ENCODE results near the gene GABPB2.
A peak's percentile ranks its signal among the peaks of the same experiment; 100 is the strongest.

GABPB2 gene

DNA sequence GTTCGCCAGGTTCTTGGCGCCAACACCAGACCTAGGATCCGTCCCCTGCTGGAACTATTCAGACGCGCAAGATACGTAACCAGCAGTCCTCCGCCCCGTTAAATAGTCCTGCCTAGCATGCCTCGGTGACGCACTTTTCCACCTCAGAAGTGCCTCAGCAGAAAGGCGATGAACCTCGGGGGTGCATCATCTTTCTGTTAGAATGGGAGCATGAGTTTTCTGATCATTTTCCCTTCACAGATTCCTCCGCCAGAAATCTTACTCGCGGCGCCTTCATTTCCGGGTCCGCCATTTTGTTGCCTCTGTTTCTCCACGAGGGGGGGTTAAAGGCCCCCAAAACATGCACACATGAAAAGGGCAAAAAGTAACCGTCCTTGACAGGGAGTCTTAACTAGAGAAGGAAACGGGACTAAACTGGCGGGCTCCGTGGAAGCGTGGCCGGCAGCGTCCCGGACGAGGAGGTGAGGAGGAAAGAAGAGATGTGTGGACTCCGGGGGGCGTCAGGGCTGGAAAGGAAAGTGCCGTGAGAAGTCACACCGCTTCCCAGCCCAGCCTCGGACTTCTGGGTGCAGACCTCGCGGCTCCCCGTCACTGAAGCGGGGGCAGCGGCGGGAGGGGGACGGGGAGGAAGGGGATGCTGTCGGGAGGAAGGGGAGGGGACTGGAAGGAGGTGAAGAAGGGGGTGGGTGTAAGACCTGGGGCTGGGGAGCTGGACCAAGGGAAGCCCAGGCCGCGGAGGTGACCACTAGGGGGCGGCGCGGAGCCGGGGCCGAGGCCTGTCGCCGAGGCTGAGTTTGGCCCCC is at the start of gene GABPB2:
TSS of gene GABPB2 (plus strand) at position 288 of the 803 bp plus-strand sequence. CDS start 17,429 bp downstream, outside the sequence.
- peak; percentile 96 to 99 for DNase-seq

DNA sequence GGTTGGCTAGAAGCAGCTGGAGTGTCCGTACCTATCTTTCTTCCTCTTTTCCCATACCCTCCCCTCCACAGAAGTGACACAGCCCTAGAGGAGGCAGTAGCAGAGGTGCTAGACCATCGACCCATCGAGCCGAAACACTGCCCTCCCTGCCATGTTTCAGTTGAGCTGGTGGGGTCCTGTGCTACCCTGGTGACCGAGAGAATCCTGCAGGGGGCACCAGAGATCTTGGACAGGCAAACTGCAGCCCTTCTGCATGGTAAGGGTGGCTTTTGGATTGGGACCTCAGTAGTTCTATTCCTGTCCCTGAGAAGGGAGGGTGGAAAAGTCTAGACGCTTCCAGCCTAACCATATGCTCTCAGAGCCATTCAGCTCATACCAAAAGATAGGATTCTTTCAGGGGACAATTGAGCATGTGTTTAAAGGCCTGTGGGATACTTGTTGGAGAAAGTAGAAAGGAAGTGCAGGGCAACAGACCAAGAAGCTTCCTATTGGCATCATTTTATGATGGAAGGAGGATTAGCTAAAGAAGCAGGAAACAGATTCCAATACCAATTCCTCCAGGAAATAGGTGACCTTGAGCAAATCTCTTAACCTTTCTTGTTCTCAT is 45.9 kb upstream of the GABPB2 start:
- peak; percentile 79 to 93 for DNase-seq

- DNase-seq, result no peak
Measured at GRCh38 chr1:151026460-151026859, 44.1 kb upstream of the GABPB2 start.

GRCh38 chr1:151032164-151032563 is 38.4 kb upstream of the GABPB2 start:
- no peak for DNase-seq

- no peak for DNase-seq
Measured at GRCh38 chr1:151035167-151035566, 35.4 kb upstream of the GABPB2 start.

- DNase-seq, result no peak
Measured at GRCh38 chr1:151036356-151036755, 34.2 kb upstream of the GABPB2 start, which contains the start of gene BNIPL. Gene BNIPL (plus strand): TSS chr1:151036586. CDS start chr1:151036726, 140 bp downstream.

GRCh38 chr1:151037032-151037431 is 33.5 kb upstream of the GABPB2 start:
- no peak for DNase-seq

DNA sequence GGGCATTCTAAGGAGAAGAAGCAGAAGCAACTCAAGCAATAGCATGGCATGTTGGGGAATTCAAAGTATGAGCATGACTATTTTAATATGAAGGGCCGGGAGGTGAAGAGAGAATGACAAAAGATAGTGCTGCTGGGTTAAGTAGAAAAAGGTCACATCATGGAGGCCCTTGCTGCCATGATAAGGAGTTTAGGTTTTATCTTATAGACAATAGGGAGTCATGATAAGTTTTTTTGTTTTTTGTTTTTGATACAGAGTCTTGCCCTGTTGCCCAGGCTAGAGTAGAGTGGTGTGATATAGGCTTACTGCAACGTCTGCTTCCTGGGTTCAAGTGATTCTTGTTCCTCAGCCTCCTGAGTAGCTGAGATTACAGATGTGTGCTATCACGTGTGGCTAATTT is 31.0 kb upstream of the GABPB2 start:
- no peak for DNase-seq

- DNase-seq, result no peak
Measured at GRCh38 chr1:151043163-151043562, 27.4 kb upstream of the GABPB2 start.

DNA sequence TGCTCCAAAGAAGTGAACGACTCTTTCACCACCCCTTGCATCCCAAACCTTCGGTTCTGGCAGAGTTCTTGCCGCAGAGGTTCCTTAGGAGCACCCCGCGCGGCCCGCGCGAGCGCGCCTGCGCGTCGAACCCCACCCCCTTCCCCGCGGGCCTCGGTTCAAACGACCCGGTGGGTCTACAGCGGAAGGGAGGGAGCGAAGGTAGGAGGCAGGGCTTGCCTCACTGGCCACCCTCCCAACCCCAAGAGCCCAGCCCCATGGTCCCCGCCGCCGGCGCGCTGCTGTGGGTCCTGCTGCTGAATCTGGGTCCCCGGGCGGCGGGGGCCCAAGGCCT is 23.0 kb upstream of the GABPB2 start, which contains the start of gene C1orf56:
TSS of gene C1orf56 (plus strand) at position 161 of the 334 bp plus-strand sequence. CDS start at position 258, 97 bp downstream.
- DNase-seq, result peak; percentile 80 to 97

DNA sequence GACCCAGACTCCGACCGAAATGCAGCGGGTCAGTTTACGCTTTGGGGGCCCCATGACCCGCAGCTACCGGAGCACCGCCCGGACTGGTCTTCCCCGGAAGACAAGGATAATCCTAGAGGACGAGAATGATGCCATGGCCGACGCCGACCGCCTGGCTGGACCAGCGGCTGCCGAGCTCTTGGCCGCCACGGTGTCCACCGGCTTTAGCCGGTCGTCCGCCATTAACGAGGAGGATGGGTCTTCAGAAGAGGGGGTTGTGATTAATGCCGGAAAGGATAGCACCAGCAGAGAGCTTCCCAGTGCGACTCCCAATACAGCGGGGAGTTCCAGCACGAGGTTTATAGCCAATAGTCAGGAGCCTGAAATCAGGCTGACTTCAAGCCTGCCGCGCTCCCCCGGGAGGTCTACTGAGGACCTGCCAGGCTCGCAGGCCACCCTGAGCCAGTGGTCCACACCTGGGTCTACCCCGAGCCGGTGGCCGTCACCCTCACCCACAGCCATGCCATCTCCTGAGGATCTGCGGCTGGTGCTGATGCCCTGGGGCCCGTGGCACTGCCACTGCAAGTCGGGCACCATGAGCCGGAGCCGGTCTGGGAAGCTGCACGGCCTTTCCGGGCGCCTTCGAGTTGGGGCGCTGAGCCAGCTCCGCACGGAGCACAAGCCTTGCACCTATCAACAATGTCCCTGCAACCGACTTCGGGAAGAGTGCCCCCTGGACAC is 22.5 kb upstream of the GABPB2 start:
- peak; percentile 84 to 94 for DNase-seq

- no peak for DNase-seq
Measured at GRCh38 chr1:151048645-151049032, 21.9 kb upstream of the GABPB2 start.

- DNase-seq, result no peak
Measured at GRCh38 chr1:151049458-151049857, 21.1 kb upstream of the GABPB2 start.

GRCh38 chr1:151050051-151050688 is 20.4 kb upstream of the GABPB2 start:
- DNase-seq, result no peak

DNA sequence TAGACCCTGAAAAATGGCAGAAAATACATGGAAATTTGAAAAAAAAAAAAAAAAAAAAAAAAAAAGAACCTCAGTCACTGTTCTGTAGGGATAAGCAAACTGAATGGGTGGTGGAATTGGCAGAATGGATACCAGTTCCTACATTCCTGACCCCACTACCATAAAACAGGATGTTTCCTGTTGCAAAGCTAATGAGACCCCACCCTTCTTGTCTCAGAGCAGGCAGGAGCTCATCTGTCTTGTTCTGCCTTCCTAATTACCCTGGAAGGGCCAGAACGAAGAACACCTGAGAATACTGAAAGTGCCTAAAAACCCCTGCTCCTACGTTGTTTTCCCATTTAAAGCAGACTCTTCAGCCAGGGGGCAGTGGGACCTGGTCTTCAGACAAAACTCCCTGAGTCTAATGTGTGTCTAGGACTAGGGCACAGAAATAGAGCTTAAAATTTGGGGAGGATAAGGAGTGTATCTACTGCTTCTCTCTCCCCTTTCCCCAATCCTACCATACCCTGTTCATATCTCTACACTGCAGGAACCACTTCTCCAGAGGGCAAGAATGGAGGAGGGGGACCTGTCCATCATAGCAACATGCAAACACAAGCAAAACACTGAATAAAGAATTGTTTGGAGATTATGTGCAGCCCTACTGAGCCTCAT is 19.1 kb upstream of the GABPB2 start:
- peak in 1 of 2 experiments; percentile 31 for DNase-seq

DNA sequence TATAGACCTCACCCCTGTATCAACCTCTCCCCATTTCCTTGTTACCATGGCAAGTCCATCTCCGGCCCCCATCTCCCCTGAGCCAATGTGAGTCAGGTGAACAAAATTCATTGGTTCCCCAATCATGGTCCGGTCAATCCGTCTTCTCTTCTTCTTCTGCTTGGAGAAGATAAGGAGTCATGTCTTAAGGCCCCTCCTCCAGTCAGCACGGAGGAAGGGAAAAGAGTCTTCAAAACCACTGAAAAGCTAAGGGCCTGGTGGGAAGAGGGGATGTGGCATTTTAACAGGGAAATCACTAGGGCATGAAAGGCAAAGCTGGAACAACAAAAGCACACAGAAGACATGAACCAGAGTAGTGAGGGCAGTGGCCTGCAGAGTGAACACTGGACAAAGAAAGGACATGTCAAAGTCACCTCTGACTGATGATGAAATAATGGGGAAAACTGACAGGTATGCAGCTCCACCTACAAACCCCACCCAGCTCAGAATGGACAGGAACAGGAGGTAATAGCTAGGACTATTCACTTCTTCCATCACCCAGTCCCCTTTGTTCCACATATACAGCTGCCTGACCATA is 15.5 kb upstream of the GABPB2 start:
- no peak for DNase-seq

DNA sequence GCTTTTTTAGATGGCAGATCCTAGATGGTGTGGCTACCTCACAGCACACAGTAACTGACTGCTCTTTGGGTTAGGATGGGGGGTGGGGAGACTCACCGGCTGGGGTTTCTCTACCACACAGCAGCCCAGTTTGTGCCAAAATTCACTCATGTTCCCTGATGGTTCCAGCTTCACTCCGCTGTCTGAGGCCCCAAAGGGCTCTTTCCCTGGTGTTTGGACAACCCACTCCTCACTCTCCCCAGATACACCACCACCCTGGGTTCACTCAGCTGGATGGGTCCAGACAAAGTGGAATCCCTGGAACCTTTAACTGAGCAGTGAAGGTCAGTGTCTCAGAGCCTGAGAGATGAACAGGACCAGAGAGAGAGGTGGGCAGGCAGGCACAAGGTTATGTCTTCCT is 15.0 kb upstream of the GABPB2 start:
- no peak for DNase-seq

DNA sequence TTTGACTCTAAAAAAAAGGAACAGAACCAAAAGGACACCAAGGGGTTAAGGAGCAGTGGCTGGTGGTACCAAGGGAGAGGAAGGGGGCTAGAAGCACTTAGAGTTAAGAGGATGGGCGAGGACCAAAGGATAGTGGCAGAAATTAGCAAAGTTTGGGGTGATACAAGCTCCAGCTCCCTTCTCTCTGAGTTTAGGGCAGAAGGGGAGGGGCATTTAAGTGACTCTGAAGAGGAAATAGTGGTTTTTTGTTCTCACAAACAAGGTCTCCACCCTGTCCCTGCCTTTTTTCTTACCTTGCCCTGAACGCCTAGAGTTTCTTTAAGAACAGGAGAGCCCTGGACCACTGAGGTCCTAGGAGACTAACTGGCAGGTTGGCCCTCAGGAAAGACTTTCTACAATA is 14.4 kb upstream of the GABPB2 start:
- DNase-seq, result no peak

DNA sequence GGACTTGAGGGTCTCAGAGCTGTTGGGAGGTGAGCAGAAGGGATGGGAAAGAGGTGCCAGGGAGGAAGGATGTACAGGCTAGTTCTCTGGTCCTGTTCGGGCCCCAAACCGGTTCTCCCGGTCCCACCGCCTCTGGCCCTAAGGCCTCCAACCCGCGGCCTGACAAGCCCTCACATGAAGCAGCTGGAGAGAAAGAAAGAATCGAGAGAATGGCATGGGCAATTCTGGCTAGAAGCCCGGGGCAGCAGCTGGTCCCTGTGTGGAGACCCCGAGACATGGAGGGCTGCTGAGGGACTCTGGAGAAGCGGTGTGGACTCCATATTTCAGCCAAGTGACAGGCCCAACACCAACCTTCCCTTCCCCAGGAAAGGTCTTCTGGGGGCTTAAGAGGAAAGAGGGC is 11.9 kb upstream of the GABPB2 start:
- peak; percentile 86 to 97 for DNase-seq

- DNase-seq, result peak; percentile 96 to 99
Measured at GRCh38 chr1:151059109-151060006, 11.2 kb upstream of the GABPB2 start, which contains the start of gene CDC42SE1. Gene CDC42SE1 (minus strand): TSS chr1:151059622. CDS start chr1:151055730, 3,892 bp downstream.

Data from NCI-H526 (cell line).